Natural killer cell (primary cell): ENCODE measurements around the gene DDX3X. TPM values are rescaled to one million over a fixed set of nuclear protein-coding genes. Genes with fewer than 3 reads are reported as not detected.
"Not testable (repeated sequence)": the region's sequence is repeated elsewhere in the genome, so short reads cannot be mapped to it uniquely, and the experiment has no call there.

Source experiments
- ATAC-seq, 3 donors: fragments of 150-1000 bp in 2 of 3; fragments of 200-7000 bp in 1 of 3; cut with Tn5 transposase; 1 replicate in 1 of 3; 2 replicates in 2 of 3; pipeline ENCODE4 v1.10.0; 2021; ENCODE audit warnings: mild to moderate bottlenecking in 2 of 3, moderate library complexity in 2 of 3
- DNase-seq, 2 donors: peaks; one replicate each; pipeline versions ENCODE4 v3.0.0 to v3.0.0-alpha.2; 2013 to 2021; ENCODE audit warnings: mixed read lengths in 1 of 2
- H3K27ac ChIP-seq: one replicate; pipeline ENCODE4 v1.5.1; 2013; ENCODE audit warnings: mild to moderate bottlenecking, low read length
- H3K27me3 ChIP-seq: one replicate; pipeline ENCODE4 v1.6.1; 2013; ENCODE audit warnings: low read length; ENCODE audit not compliant: control insufficient read depth, insufficient read depth
- H3K36me3 ChIP-seq: one replicate; pipeline ENCODE4 v1.6.1; 2013; ENCODE audit warnings: low read length; ENCODE audit not compliant: control insufficient read depth, insufficient read depth
- H3K4me1 ChIP-seq: one replicate; pipeline ENCODE4 v1.6.1; 2013; ENCODE audit warnings: low read length; ENCODE audit not compliant: control insufficient read depth, insufficient read depth
- H3K4me3 ChIP-seq: one replicate; pipeline ENCODE4 v1.5.1; 2013; ENCODE audit warnings: low read length
- H3K9me3 ChIP-seq: one replicate; pipeline ENCODE4 v1.6.1; 2013; ENCODE audit warnings: low read length; ENCODE audit not compliant: control insufficient read depth, insufficient read depth
- H3K27ac Mint-ChIP-seq, 2 donors: one replicate each; pipeline ENCODE4 v1.8.0; 2022; ENCODE audit warnings: mild to moderate bottlenecking in 2 of 2, mixed read lengths in 2 of 2, moderate library complexity in 1 of 2
- H3K27me3 Mint-ChIP-seq, 2 donors: one replicate each; pipeline ENCODE4 v1.8.0; 2022; ENCODE audit warnings: low read depth in 2 of 2, mixed read lengths in 2 of 2
- H3K36me3 Mint-ChIP-seq: one replicate; pipeline ENCODE4 v1.8.0; 2022; ENCODE audit warnings: mixed read lengths
- H3K4me1 Mint-ChIP-seq, 2 donors: one replicate each; pipeline ENCODE4 v1.8.0; 2022; ENCODE audit warnings: mixed read lengths in 2 of 2
- H3K4me3 Mint-ChIP-seq: one replicate; pipeline ENCODE4 v1.8.0; 2022; ENCODE audit warnings: mild to moderate bottlenecking, moderate library complexity, mixed read lengths
- H3K9me3 Mint-ChIP-seq, 2 donors: one replicate each; pipeline ENCODE4 v1.8.0; 2022; ENCODE audit warnings: mixed read lengths in 2 of 2
- WGBS: methylation state at CpG from one replicate; pipeline ENCODE4 v1.1.7; 2013; ENCODE audit warnings: missing lambda C conversion rate; ENCODE audit not compliant: insufficient coverage; 5-methylcytosine and 5-hydroxymethylcytosine counted together
- intact Hi-C: fragments of 100-400 bp; cut with micrococcal nuclease; formaldehyde crosslinking; loops from one replicate; pipeline ENCODE4 v1.14.2; 2022
- total RNA-seq, 4 donors: library from RNA; stranded (reverse); fragments of 120-200 nt in 1 of 4; gene quantifications; one replicate each; pipeline versions ENCODE4 v1.2.3 to v1.2.4, GENCODE V29; 2013 to 2022
- TF ChIP-seq, protein P1 (sequence below): fragments of 200-600 bp; IDR thresholded peaks from one replicate; pipeline ENCODE4 v1.8.0; 2022; ENCODE audit warnings: antibody characterized with exemption

The DDX3X gene
- total RNA-seq, 3 donors from 2014 or later (not counting 1 experiment from before 2014, with no cell fraction given) = 695 to 1,297 (median 1,054) TPM

DNA sequence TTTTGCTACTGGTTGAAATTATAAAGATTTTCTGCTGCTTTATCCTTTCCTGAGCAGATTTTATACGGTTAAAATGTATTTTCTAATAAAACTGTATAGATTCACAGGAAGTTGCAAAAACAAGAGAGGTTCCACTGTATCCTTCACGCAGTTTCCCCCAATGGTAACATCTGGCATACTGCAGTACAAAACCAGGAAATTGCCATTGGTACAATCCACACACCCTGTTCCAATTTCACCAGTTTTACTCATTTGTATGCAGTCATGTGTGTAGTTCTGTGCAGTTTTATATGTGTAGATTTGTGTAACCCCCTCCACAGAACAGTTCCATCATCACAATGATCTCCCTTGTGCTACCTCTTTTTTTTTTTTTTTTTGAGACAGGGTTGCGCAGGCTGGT, 20.0 kb downstream of the DDX3X start:
- peak overlapping the region in 1 of 2 donors; percentile 93 for H3K27ac Mint-ChIP-seq
- no peaks in the 10 kb centered on the region for H3K27me3 Mint-ChIP-seq
- Histone ChIP-seq H3K27ac (no peak overlapping the region), H3K9me3 (no peaks in the 10 kb centered on the region), H3K27me3 (no peaks in the 10 kb centered on the region), H3K36me3 (peaks cover 10% of the 10 kb centered on the region), H3K4me1 (no peaks in the 10 kb centered on the region), H3K4me3 (no peak overlapping the region)
- peak overlapping the region; percentile 41 for H3K4me3 Mint-ChIP-seq
- 17% methylated on average over 1 of the region's 3 CpGs for WGBS
- intact Hi-C loops = no loop called here
- ATAC-seq = peak in 1 of 3 donors; percentile 21
- DNase-seq = peak in 1 of 2 donors; percentile 19
- TF ChIP-seq, protein P1, sequence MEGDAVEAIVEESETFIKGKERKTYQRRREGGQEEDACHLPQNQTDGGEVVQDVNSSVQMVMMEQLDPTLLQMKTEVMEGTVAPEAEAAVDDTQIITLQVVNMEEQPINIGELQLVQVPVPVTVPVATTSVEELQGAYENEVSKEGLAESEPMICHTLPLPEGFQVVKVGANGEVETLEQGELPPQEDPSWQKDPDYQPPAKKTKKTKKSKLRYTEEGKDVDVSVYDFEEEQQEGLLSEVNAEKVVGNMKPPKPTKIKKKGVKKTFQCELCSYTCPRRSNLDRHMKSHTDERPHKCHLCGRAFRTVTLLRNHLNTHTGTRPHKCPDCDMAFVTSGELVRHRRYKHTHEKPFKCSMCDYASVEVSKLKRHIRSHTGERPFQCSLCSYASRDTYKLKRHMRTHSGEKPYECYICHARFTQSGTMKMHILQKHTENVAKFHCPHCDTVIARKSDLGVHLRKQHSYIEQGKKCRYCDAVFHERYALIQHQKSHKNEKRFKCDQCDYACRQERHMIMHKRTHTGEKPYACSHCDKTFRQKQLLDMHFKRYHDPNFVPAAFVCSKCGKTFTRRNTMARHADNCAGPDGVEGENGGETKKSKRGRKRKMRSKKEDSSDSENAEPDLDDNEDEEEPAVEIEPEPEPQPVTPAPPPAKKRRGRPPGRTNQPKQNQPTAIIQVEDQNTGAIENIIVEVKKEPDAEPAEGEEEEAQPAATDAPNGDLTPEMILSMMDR = no peak
- H3K9me3 Mint-ChIP-seq = no peaks in the 10 kb centered on the region
- H3K4me1 Mint-ChIP-seq = peaks cover 22 to 40% of the 10 kb centered on the region in 2 donors
- H3K36me3 Mint-ChIP-seq = no peaks in the 10 kb centered on the region

DNA sequence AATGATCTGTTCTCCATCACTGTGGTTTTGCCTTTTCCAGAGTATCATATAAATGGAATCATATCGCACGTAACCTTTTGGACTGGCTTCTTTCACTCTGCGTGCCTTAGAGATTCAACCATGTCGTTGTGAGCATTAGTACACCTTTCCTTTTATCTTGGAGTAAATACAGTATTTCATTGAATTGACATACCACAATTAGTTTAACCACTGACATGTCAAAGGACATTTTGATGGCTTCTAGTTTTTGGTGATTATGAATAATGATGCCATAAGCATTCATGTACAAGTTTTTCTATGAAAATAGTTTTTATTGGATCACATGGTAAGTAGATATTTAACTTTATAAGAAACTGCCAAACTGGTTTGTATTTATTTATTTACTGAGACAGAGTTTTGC, 35.2 kb downstream of the DDX3X start:
- WGBS = 100% methylated on average over 2 of the region's 4 CpGs
- Mint-ChIP-seq H3K27ac (no peak overlapping the region), H3K4me3 (no peak overlapping the region), H3K27me3 (no peaks in the 10 kb centered on the region), H3K36me3 (no peaks in the 10 kb centered on the region), H3K4me1 (no peaks in the 10 kb centered on the region), H3K9me3 (no peaks in the 10 kb centered on the region)
- H3K4me3 ChIP-seq = no peak overlapping the region
- DNase-seq (no peak), ATAC-seq (no peak)
- no peak overlapping the region for H3K27ac ChIP-seq
- no peaks in the 10 kb centered on the region for H3K27me3 ChIP-seq
- H3K4me1 ChIP-seq = no peaks in the 10 kb centered on the region
- TF ChIP-seq, protein P1 = no peak
- H3K36me3 ChIP-seq = no peaks in the 10 kb centered on the region
- intact Hi-C loops = no loop called here
- H3K9me3 ChIP-seq = no peaks in the 10 kb centered on the region

DNA sequence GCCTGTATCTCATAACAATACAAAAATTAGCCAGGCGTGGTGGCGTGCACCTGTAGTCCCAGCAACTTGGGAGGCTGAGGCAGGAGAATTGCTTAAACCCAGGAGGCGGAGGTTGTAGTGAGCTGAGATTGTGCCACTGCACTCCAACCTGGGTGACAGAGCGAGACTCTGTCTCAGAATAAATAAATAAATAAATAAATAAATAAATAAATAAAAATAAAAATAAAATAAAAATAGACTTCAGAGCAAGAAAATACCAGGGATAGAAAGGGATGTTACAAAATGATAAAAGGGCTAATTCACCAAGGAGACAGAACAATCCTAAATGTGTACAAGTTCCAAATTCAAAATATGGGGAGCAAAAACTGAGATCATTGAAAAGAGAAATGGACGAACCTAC, 37.6 kb downstream of the DDX3X start:
- H3K4me1 ChIP-seq, H3K36me3 ChIP-seq, H3K27ac Mint-ChIP-seq, H3K4me1 Mint-ChIP-seq, H3K36me3 Mint-ChIP-seq, H3K27me3 Mint-ChIP-seq, H3K4me3 ChIP-seq, H3K9me3 Mint-ChIP-seq, intact Hi-C loops, H3K27me3 ChIP-seq, H3K9me3 ChIP-seq, ATAC-seq, H3K4me3 Mint-ChIP-seq, H3K27ac ChIP-seq, DNase-seq: not testable (repeated sequence)
- 100% methylated on average over 2 of the region's 5 CpGs for WGBS

DNA sequence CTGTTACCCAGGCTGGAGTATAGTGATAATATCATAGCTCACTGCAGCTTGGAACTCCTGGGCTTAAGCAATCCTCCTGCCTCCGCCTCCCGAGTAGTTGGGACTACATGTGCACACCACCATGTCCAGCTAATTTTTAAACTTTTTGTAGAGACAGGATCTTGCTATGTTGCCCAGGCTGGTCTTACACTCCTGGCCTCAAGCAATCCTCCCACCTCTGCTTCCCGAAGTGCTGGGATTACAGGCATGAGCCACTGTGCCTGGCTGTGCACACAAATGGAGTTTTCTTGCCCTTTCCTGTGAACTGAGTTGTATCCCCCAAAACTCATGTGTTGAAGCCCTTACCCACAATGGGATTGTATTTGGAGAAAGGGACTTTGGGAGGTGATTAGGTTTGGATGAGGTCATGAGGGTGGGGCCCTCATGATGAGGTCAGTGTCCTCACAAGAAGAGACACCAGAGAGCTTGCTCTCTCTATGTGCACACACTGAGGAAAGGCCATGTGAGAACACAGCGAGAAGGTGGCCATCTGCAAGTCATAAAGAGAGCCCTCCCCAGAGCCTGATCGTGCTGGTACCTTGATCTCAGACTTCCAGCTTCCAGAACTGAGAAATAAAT, 40.1 kb downstream of the DDX3X start:
- Histone ChIP-seq H3K4me3 (no peak overlapping the region), H3K4me1 (no peaks in the 10 kb centered on the region), H3K27ac (no peak overlapping the region), H3K27me3 (no peaks in the 10 kb centered on the region), H3K9me3 (no peaks in the 10 kb centered on the region), H3K36me3 (no peaks in the 10 kb centered on the region)
- DNase-seq (no peak), ATAC-seq (no peak)
- H3K4me1 Mint-ChIP-seq = no peaks in the 10 kb centered on the region
- TF ChIP-seq, protein P1 = no peak
- no peak overlapping the region for H3K4me3 Mint-ChIP-seq
- H3K36me3 Mint-ChIP-seq = no peaks in the 10 kb centered on the region
- 87% methylated on average over 3 of the region's 5 CpGs for WGBS
- intact Hi-C loops = no loop called here
- no peaks in the 10 kb centered on the region for H3K9me3 Mint-ChIP-seq
- no peak overlapping the region for H3K27ac Mint-ChIP-seq
- H3K27me3 Mint-ChIP-seq = no peaks in the 10 kb centered on the region
